Epithelial cell of esophagus (primary cell): ENCODE data around the gene LRRC32.

Experiments
- DNase-seq: peaks from one replicate; pipeline ENCODE4 v3.0.0; 2010; ENCODE audit warnings: low read depth
- H3K4me3 ChIP-seq: 2 replicates; pipeline ENCODE4 v1.5.1; 2011; ENCODE audit warnings: mild to moderate bottlenecking, low read length, control low read depth
- CTCF ChIP-seq: IDR thresholded peaks from 2 replicates; pipeline ENCODE4 v1.5.1; 2011; ENCODE audit warnings: low read depth, mild to moderate bottlenecking, low read length, control low read depth, inconsistent platforms; ENCODE audit not compliant: insufficient read depth; ENCODE audit errors: missing control alignments

Gene LRRC32

DNA sequence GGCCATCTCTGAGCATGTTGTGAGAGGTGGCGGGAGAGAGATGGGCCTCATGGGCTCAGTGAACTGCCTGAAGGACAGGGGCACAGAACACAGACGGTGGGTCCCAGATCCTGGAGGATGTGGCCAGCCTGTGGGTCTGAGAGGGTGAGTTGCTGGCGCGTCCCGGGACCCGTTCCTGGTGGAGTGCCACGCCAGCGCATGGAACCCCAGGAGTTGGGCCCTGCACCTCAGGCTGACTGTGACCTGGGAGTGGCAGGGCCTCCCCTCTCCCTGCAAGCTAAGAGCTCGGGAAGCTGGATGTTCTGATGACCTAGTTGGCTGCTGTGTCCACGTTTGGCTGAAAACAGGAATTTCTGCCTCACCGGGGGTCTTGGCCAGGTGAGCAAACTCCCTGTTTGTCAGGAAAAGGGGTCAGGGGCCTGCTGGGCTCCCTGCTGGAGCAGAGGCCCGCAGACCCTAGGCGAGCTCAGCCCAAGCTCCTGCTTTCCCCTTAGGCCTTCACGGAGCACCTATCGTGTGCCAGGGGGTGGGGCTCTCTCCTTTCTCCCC lies 15.0 kb downstream of the LRRC32 start:
- H3K4me3 ChIP-seq: no peak overlapping the region
- no peak for TF ChIP-seq CTCF
- no peak for DNase-seq

GRCh38 chr11:76654980-76655379 lies 15.6 kb downstream of the LRRC32 start:
- no peak for DNase-seq

DNA sequence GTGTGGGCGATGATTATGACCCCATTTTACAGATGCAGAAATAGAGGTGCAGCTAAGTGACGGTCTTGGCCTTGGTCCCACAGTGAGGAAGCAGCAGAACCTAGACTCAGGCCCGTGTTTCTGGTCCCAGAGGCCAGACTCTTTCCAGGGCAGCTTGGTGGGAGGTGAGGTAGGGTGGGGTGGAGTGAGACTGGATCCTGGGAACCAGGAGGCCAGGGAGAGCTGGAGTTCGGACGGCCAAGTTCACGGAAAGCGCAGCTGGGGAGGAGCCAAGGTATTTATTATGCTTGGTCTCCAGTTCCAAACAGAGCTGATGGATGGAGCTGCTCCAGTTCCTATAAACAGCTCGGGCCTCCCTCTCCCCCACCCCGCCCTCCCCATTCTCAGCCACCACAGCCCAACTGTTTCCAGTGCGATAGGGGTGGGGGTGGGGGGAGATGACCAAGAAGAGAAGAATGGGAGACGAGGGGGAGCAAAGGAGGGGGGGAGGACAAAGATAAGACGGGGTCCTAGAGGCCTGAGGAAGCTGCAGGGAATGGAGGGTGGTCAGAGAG lies 16.2 kb downstream of the LRRC32 start:
- no peak for TF ChIP-seq CTCF
- H3K4me3 ChIP-seq: no peak overlapping the region
- DNase-seq: no peak

More at GRCh38 chr11:76654980-76655379, 15.6 kb downstream of the LRRC32 start:
- no peak overlapping the region for H3K4me3 ChIP-seq
- no peak for TF ChIP-seq CTCF

GRCh38 chr11:76653674-76654284 lies 16.8 kb downstream of the LRRC32 start:
- no peak for TF ChIP-seq CTCF
- no peak for DNase-seq
- no peak overlapping the region for H3K4me3 ChIP-seq

GRCh38 chr11:76653012-76653673 lies 17.4 kb downstream of the LRRC32 start:
- H3K4me3 ChIP-seq: no peak overlapping the region
- no peak for DNase-seq
- TF ChIP-seq CTCF: no peak

DNA sequence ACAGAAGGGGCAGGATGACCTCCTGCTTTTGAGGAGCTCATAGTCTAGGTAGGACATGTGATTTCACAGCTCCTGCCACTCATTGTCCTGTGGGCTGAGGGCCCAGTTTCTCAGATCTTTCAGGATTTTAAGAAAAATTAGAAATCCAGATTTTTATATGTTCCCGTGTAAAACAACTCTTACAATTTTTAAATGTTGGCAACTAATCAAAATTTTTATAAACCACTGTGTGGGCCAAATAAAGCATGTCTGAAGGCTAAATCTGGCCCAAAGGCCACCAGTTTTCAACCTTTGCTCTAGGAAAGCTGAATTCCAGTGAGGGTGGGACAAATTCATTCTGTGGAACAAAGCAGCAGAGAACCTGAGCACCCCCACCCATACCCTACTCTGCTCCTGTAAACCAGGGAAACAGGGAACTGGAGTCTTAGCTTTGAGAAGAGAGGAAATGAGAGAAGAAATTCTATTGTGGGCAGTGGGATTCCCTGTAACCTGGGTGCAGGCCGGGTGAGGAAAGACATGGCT lies 20.6 kb downstream of the LRRC32 start:
- TF ChIP-seq CTCF: no peak
- DNase-seq: no peak
- H3K4me3 ChIP-seq: no peak overlapping the region
